ENCODE data around the gene KRTAP10-7. TPM values are rescaled to one million over a fixed set of nuclear protein-coding genes. Genes with fewer than 3 reads are reported as not detected.

Gene KRTAP10-7
- polyA plus RNA-seq, 3 donors = not detected

- Histone ChIP-seq H3K4me3 (replicated peaks in 1 of 3; ENCODE audit: low read depth in 2 of 3, low read length in 3 of 3) (no peak overlapping the region), H4K20me1 (ENCODE audit: insufficient read depth, low read length) (no peaks in the 10 kb centered on the region), H3K27me3 (ENCODE audit: control insufficient read depth in 2 of 2, insufficient read depth in 2 of 2, low read length in 2 of 2) (no peaks in the 10 kb centered on the region), H3K27ac (ENCODE audit: low read depth in 1 of 2, low read length in 2 of 2) (no peak overlapping the region), H3K79me2 (ENCODE audit: insufficient read depth, low read length) (no peaks in the 10 kb centered on the region), H3K9ac (ENCODE audit: insufficient read depth, low read length, poor library complexity, severe bottlenecking) (no peak overlapping the region), H2AFZ (ENCODE audit: insufficient read depth, low read depth, low read length, poor library complexity, severe bottlenecking) (no peak overlapping the region), H3K4me1 (ENCODE audit: control insufficient read depth in 1 of 2, insufficient read depth in 2 of 2, low read length in 2 of 2) (no peaks in the 10 kb centered on the region), H3K9me3 (replicated peaks in 1 of 2; ENCODE audit: control insufficient read depth in 1 of 2, insufficient read depth in 1 of 2, low read length in 2 of 2) (peaks cover 22 to 25% of the 10 kb centered on the region in 2 donors), H3K36me3 (replicated peaks in 1 of 2; ENCODE audit: control insufficient read depth in 1 of 2, insufficient read depth in 2 of 2, low read length in 2 of 2) (no peaks in the 10 kb centered on the region), H3K4me2 (replicated peaks; ENCODE audit: extremely low read depth, low read length, poor library complexity, severe bottlenecking) (no peak overlapping the region)
- Mint-ChIP-seq H3K27ac (no peak overlapping the region), H3K36me3 (no peaks in the 10 kb centered on the region), H3K4me3 (no peak overlapping the region), H3K27me3 (ENCODE audit: low read depth in 3 of 3) (peaks cover 3 to 11% (median 4%) of the 10 kb centered on the region in 3 donors), H3K9me3 (peaks cover 25 to 40% (median 29%) of the 10 kb centered on the region in 7 donors), H3K4me1 (peaks cover 10% of the 10 kb centered on the region)
- DNase-seq = no peak
- WGBS (ENCODE audit: insufficient coverage) = 96% methylated on average over 3 of the region's 8 CpGs
- intact Hi-C loops (cut with micrococcal nuclease) = no loop called here
- TF ChIP-seq, protein P1, sequence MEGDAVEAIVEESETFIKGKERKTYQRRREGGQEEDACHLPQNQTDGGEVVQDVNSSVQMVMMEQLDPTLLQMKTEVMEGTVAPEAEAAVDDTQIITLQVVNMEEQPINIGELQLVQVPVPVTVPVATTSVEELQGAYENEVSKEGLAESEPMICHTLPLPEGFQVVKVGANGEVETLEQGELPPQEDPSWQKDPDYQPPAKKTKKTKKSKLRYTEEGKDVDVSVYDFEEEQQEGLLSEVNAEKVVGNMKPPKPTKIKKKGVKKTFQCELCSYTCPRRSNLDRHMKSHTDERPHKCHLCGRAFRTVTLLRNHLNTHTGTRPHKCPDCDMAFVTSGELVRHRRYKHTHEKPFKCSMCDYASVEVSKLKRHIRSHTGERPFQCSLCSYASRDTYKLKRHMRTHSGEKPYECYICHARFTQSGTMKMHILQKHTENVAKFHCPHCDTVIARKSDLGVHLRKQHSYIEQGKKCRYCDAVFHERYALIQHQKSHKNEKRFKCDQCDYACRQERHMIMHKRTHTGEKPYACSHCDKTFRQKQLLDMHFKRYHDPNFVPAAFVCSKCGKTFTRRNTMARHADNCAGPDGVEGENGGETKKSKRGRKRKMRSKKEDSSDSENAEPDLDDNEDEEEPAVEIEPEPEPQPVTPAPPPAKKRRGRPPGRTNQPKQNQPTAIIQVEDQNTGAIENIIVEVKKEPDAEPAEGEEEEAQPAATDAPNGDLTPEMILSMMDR (IDR thresholded peaks at IDR 0.05) = no peak
These were observed 15.1 kb downstream of the KRTAP10-7 start for GRCh38 chr21:44615466-44615865.

DNA sequence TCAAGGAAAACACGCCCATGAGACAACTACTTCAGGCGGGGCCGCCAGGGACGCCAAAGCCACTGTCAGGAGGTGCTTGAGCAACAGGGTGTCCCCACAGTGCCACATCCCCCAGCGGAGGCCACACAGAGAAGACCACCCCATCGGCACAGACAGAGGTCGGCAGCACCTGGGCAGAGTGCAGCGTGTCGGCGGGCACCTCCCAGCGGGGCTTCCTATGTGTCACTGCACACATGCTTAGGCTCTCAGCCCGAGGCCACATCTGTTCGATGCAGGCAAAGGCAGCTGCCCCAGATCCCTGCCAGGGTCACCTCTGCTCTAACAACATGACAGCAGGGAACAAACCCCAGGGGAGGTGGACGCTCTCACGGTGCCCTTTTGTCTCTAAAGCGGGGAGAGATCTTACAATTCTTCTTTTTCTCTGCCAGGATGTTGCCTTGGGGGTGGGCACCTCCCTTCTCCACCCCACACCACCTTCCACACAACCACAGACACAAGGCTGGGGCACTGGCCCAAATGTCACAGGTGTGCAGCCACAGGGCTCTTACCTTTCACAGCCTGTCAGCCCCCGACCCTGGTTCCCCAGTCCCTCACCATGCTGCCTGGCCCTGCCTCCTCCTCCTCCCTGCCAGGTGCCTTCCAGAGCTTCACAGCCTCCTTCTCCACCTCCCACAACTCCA lies 15.7 kb downstream of the KRTAP10-7 start:
- intact Hi-C loops (cut with micrococcal nuclease) = no loop called here
- H3K36me3 ChIP-seq (replicated peaks in 1 of 2; ENCODE audit: control insufficient read depth in 1 of 2, insufficient read depth in 2 of 2, low read length in 2 of 2) = no peaks in the 10 kb centered on the region
- no peaks in the 10 kb centered on the region for H3K4me1 ChIP-seq (ENCODE audit: control insufficient read depth in 1 of 2, insufficient read depth in 2 of 2, low read length in 2 of 2)
- TF ChIP-seq, protein P1 (IDR thresholded peaks at IDR 0.05) = no peak
- peaks cover 16 to 21% of the 10 kb centered on the region in 2 donors for H3K9me3 ChIP-seq (replicated peaks in 1 of 2; ENCODE audit: control insufficient read depth in 1 of 2, insufficient read depth in 1 of 2, low read length in 2 of 2)
- H3K27ac ChIP-seq (ENCODE audit: low read depth in 1 of 2, low read length in 2 of 2) = no peak overlapping the region
- no peaks in the 10 kb centered on the region for H4K20me1 ChIP-seq (ENCODE audit: insufficient read depth, low read length)
- no peak overlapping the region for H3K27ac Mint-ChIP-seq
- 90% methylated on average over 16 of the region's 17 CpGs for WGBS (ENCODE audit: insufficient coverage)
- H3K27me3 ChIP-seq (ENCODE audit: control insufficient read depth in 2 of 2, insufficient read depth in 2 of 2, low read length in 2 of 2) = no peaks in the 10 kb centered on the region
- no peaks in the 10 kb centered on the region for H3K79me2 ChIP-seq (ENCODE audit: insufficient read depth, low read length)
- no peak overlapping the region for H3K4me3 Mint-ChIP-seq
- DNase-seq = no peak
- H2AFZ ChIP-seq (ENCODE audit: insufficient read depth, low read depth, low read length, poor library complexity, severe bottlenecking) = no peak overlapping the region
- peaks cover 22 to 34% (median 26%) of the 10 kb centered on the region in 7 donors for H3K9me3 Mint-ChIP-seq
- H3K9ac ChIP-seq (ENCODE audit: insufficient read depth, low read length, poor library complexity, severe bottlenecking) = no peak overlapping the region
- H3K4me1 Mint-ChIP-seq = peaks cover 10% of the 10 kb centered on the region
- H3K4me2 ChIP-seq (replicated peaks; ENCODE audit: extremely low read depth, low read length, poor library complexity, severe bottlenecking) = no peak overlapping the region
- peaks cover 3 to 12% (median 4%) of the 10 kb centered on the region in 3 donors for H3K27me3 Mint-ChIP-seq (ENCODE audit: low read depth in 3 of 3)
- H3K36me3 Mint-ChIP-seq = no peaks in the 10 kb centered on the region
- no peak overlapping the region for H3K4me3 ChIP-seq (replicated peaks in 1 of 3; ENCODE audit: low read depth in 2 of 3, low read length in 3 of 3)
